HepG2 (cell line): ENCODE results near the gene SLC35F3. TPM values are rescaled to one million over a fixed set of nuclear protein-coding genes. Genes with fewer than 3 reads are reported as not detected.

Source experiments
- ATAC-seq: fragments of 200-7000 bp; cut with Tn5 transposase; 3 replicates; pipeline ENCODE4 v1.9.1; 2020; ENCODE audit warnings: mild to moderate bottlenecking, moderate library complexity
- BruUV-seq: library from RNA; stranded (reverse); fragments of 400-500 nt; replicated peaks from 2 replicates; lab custom pipeline; 2021; lab: Mats Ljungman, UMichigan
- CTCF ChIA-PET: fragments of 300-600 bp; formaldehyde crosslinking; extraction: SDS; loops from one replicate; lab custom pipeline; 2021; ENCODE audit warnings: low total read pairs, inconsistent platforms, low intra/inter-chr PET ratio; lab: Yijun Ruan, JAX
- POLR2A ChIA-PET: fragments of 350-600 bp; sonication (Branson Sonifier 250); formaldehyde crosslinking; loops from one replicate; lab custom pipeline; 2020; ENCODE audit warnings: antibody characterized with exemption, inconsistent platforms; lab: Yijun Ruan, JAX
- DNase-seq: peaks from one replicate; pipeline ENCODE4 v3.0.0-alpha.2; 2015; ENCODE audit warnings: low spot score
- FAIRE-seq: peaks from 3 replicates; lab custom pipeline; 2011; peaks lifted over from hg19 to GRCh38; lab: Jason Lieb, UNC
- H2AFZ ChIP-seq: one replicate; pipeline ENCODE4 v1.6.1; 2011; ENCODE audit warnings: low read length, inconsistent platforms
- H3K27ac ChIP-seq: fragments of 300-600 bp; 3 replicates; pipeline ENCODE4 v1.8.0; 2011; ENCODE audit warnings: mixed run types, mild to moderate bottlenecking, mixed read lengths, low read length, inconsistent platforms; ENCODE audit not compliant: insufficient read depth; ENCODE audit errors: extremely low read length
- H3K27me3 ChIP-seq, 2 experiments: fragments of 200-600 bp in 1 of 2; 2 replicates in 1 of 2; 3 replicates in 1 of 2; pipeline versions ENCODE4 v1.6.0 to v1.8.0; 2011; ENCODE audit warnings: low read length in 2 of 2, mild to moderate bottlenecking in 2 of 2, moderate library complexity in 2 of 2, inconsistent platforms in 1 of 2; ENCODE audit not compliant: insufficient read depth in 2 of 2, control insufficient read depth in 1 of 2
- H3K36me3 ChIP-seq, 2 experiments: fragments of 200-600 bp in 1 of 2; replicated peaks in 1 of 2; 2 replicates in 1 of 2; 3 replicates in 1 of 2; pipeline versions ENCODE4 v1.5.1 to v1.8.0; 2011; ENCODE audit warnings: low read length in 2 of 2, inconsistent platforms in 1 of 2; ENCODE audit not compliant: insufficient read depth in 2 of 2, control insufficient read depth in 1 of 2
- H3K4me1 ChIP-seq: 2 replicates; pipeline ENCODE4 v1.5.1; 2012; ENCODE audit warnings: low read length, inconsistent platforms; ENCODE audit not compliant: insufficient read depth
- H3K4me2 ChIP-seq: 2 replicates; pipeline ENCODE4 v1.6.0; 2011; ENCODE audit warnings: low read depth, low read length, inconsistent platforms
- H3K4me3 ChIP-seq, 3 experiments: fragments of 200-600 bp in 1 of 3; sonication (generic), shearing (Covaris generic) in 1 of 3; replicated peaks in 1 of 3; 2 replicates each; pipeline ENCODE4 v1.5.1; 2011 to 2016; ENCODE audit warnings: low read length in 3 of 3, inconsistent platforms in 2 of 3, low read depth in 2 of 3, mild to moderate bottlenecking in 2 of 3, control low read depth in 1 of 3, mixed read lengths in 1 of 3; ENCODE audit not compliant: insufficient read depth in 1 of 3
- H3K79me2 ChIP-seq: one replicate; pipeline ENCODE4 v1.6.1; 2011; ENCODE audit warnings: low read length, inconsistent platforms; ENCODE audit not compliant: insufficient read depth
- H3K9ac ChIP-seq: 2 replicates; pipeline ENCODE4 v1.6.0; 2011; ENCODE audit warnings: mild to moderate bottlenecking, low read depth, low read length, inconsistent platforms; ENCODE audit not compliant: insufficient read depth
- H3K9me3 ChIP-seq: 2 replicates; pipeline ENCODE4 v1.5.1; 2012; ENCODE audit warnings: mild to moderate bottlenecking, low read length
- H4K20me1 ChIP-seq: 2 replicates; pipeline ENCODE4 v1.6.0; 2011; ENCODE audit warnings: inconsistent platforms, mild to moderate bottlenecking, low read length, moderate library complexity; ENCODE audit not compliant: insufficient read depth
- CHCHD3 ChIP-seq: sonication (generic); formaldehyde crosslinking; IDR thresholded peaks from 2 replicates; pipeline ENCODE4 v1.8.0; 2022; ENCODE audit warnings: mild to moderate bottlenecking, missing genetic modification reagents, moderate library complexity
- NONO ChIP-seq, 2 experiments: fragments of 450-650 bp in 1 of 2; sonication (generic) in 1 of 2; formaldehyde crosslinking in 1 of 2; IDR thresholded peaks in 1 of 2; conservative IDR thresholded peaks in 1 of 2; 2 replicates each; pipeline versions ENCODE4 v1.6.1 to v1.8.0; 2017 to 2022; ENCODE audit warnings: mild to moderate bottlenecking in 1 of 2, missing genetic modification reagents in 1 of 2, moderate library complexity in 1 of 2
- NPAS2 ChIP-seq: sonication (generic); formaldehyde crosslinking; IDR thresholded peaks from 2 replicates; pipeline ENCODE4 v1.8.0; 2022; ENCODE audit warnings: mild to moderate bottlenecking, missing genetic modification reagents, borderline replicate concordance
- POGZ ChIP-seq: sonication (generic); formaldehyde crosslinking; IDR thresholded peaks from 2 replicates; pipeline ENCODE4 v1.4.0; 2020; ENCODE audit warnings: mild to moderate bottlenecking, missing genetic modification reagents
- RAD21 ChIP-seq: fragments of 450-650 bp; formaldehyde crosslinking; IDR thresholded peaks from 2 replicates; pipeline ENCODE4 v1.5.0; 2020; ENCODE audit warnings: mild to moderate bottlenecking
- RBM39 ChIP-seq: fragments of 200-400 bp; formaldehyde crosslinking; IDR thresholded peaks from one replicate; pipeline ENCODE4 v1.6.1; 2018; ENCODE audit warnings: antibody characterized with exemption, mild to moderate bottlenecking, low read depth, low read length; ENCODE audit not compliant: poor library complexity, severe bottlenecking
- SALL1 ChIP-seq: sonication (generic); formaldehyde crosslinking; IDR thresholded peaks from 2 replicates; pipeline ENCODE4 v1.8.0; 2022; ENCODE audit warnings: mild to moderate bottlenecking, missing genetic modification reagents
- TAF15 ChIP-seq: fragments of 200-400 bp; formaldehyde crosslinking; IDR thresholded peaks from one replicate; pipeline ENCODE4 v1.6.1; 2018; ENCODE audit warnings: mild to moderate bottlenecking, low read depth, low read length; ENCODE audit not compliant: poor library complexity, severe bottlenecking
- XRCC5 ChIP-seq: fragments of 200-400 bp; formaldehyde crosslinking; optimal IDR thresholded peaks from 2 replicates; pipeline ENCODE3; 2017; ENCODE audit warnings: mild to moderate bottlenecking, low read length
- ZBTB7B ChIP-seq: sonication (generic); formaldehyde crosslinking; IDR thresholded peaks from 2 replicates; pipeline ENCODE4 v1.4.0; 2020; ENCODE audit warnings: missing genetic modification reagents
- ZNF317 ChIP-seq: sonication (generic); formaldehyde crosslinking; IDR thresholded peaks from 2 replicates; pipeline ENCODE4 v1.5.0; 2020; ENCODE audit warnings: mild to moderate bottlenecking, missing genetic modification reagents
- ZNF543 ChIP-seq: sonication (generic); formaldehyde crosslinking; IDR thresholded peaks from 2 replicates; pipeline ENCODE4 v1.4.0; 2020; ENCODE audit warnings: mild to moderate bottlenecking, missing genetic modification reagents
- ZNF598 ChIP-seq: sonication (generic); formaldehyde crosslinking; IDR thresholded peaks from 2 replicates; pipeline ENCODE4 v1.5.1; 2020; ENCODE audit warnings: mild to moderate bottlenecking, missing genetic modification reagents, borderline replicate concordance
- ZNF746 ChIP-seq: sonication (generic); formaldehyde crosslinking; IDR thresholded peaks from 2 replicates; pipeline ENCODE4 v1.8.0; 2022; ENCODE audit warnings: mild to moderate bottlenecking, missing genetic modification reagents
- WGBS: methylation state at CpG from one replicate; pipeline ENCODE4 v1.1.6; 2017; ENCODE audit warnings: low lambda C conversion rate; 5-methylcytosine and 5-hydroxymethylcytosine counted together
- in situ Hi-C: cut with HindIII; loops from 2 replicates; pipeline ENCODE4 v1.10.0; 2017; ENCODE audit warnings: low pct_unique_long_range_greater_than_20kb; ENCODE audit not compliant: extremely low pct_ligation_motif_present
- intact Hi-C: fragments of 100-400 bp; cut with micrococcal nuclease; formaldehyde crosslinking; loops from one replicate; pipeline ENCODE4 v1.10.0; 2022; ENCODE audit not compliant: unreplicated experiment
- polyA plus RNA-seq, 8 experiments: library from polyadenylated mRNA; depleted of rRNA in 3 of 8; stranded (reverse) in 7 of 8; unstranded in 1 of 8; fragments of >200 nt; fragmentation: Illumina TruSeq in 4 of 8; extraction: Trizol in 4 of 8; gene quantifications; 2 replicates each; pipeline versions ENCODE4 v1.2.1 to v1.2.3, GENCODE V29; 2011 to 2016; ENCODE audit warnings: low read depth in 4 of 8, missing spikeins in 1 of 8, mixed read lengths in 1 of 8; ENCODE audit not compliant: insufficient read depth in 1 of 8
- total RNA-seq, 5 experiments: library from RNA; depleted of rRNA; stranded (reverse); fragments of >200 nt; fragmentation: Illumina TruSeq; extraction: Trizol; gene quantifications; 2 replicates each; pipeline ENCODE4 v1.2.3, GENCODE V29; 2016; ENCODE audit warnings: low read depth in 1 of 5
- TF ChIP-seq, protein P1 (sequence below): fragments of 450-650 bp; IDR thresholded peaks from 2 replicates; pipeline ENCODE4 v1.6.1; 2017
- TF ChIP-seq, protein P2 (sequence below): sonication (generic); formaldehyde crosslinking; IDR thresholded peaks from 2 replicates; pipeline ENCODE4 v1.4.0; 2020; ENCODE audit warnings: missing genetic modification reagents
- TF ChIP-seq, protein P3 (sequence below), 2 experiments: sonication (generic) in 1 of 2; formaldehyde crosslinking in 1 of 2; IDR thresholded peaks; 2 replicates each; pipeline versions ENCODE4 v1.5.1 to v1.6.1; 2011 to 2020; ENCODE audit warnings: borderline replicate concordance in 1 of 2, low read depth in 1 of 2, low read length in 1 of 2, mild to moderate bottlenecking in 1 of 2, missing genetic modification reagents in 1 of 2, moderate library complexity in 1 of 2

Gene SLC35F3
- total and polyA plus RNA-seq, 2 of the 13 experiments (the other 11 are each of a cell fraction or from before 2014, with no cell fraction given): not detected

- TF ChIP-seq, protein P1, sequence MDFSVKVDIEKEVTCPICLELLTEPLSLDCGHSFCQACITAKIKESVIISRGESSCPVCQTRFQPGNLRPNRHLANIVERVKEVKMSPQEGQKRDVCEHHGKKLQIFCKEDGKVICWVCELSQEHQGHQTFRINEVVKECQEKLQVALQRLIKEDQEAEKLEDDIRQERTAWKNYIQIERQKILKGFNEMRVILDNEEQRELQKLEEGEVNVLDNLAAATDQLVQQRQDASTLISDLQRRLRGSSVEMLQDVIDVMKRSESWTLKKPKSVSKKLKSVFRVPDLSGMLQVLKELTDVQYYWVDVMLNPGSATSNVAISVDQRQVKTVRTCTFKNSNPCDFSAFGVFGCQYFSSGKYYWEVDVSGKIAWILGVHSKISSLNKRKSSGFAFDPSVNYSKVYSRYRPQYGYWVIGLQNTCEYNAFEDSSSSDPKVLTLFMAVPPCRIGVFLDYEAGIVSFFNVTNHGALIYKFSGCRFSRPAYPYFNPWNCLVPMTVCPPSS: no peak
- TF ChIP-seq RBM39: no peak
- TF ChIP-seq CHCHD3 (CRISPR knock-in tag): no peak
- TF ChIP-seq NPAS2 (CRISPR knock-in tag): no peak
- TF ChIP-seq, protein P2, sequence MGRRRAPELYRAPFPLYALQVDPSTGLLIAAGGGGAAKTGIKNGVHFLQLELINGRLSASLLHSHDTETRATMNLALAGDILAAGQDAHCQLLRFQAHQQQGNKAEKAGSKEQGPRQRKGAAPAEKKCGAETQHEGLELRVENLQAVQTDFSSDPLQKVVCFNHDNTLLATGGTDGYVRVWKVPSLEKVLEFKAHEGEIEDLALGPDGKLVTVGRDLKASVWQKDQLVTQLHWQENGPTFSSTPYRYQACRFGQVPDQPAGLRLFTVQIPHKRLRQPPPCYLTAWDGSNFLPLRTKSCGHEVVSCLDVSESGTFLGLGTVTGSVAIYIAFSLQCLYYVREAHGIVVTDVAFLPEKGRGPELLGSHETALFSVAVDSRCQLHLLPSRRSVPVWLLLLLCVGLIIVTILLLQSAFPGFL (CRISPR knock-in tag): no peak
- no peak for TF ChIP-seq TAF15
- TF ChIP-seq ZNF746 (CRISPR knock-in tag): no peak
These were observed 219.4 kb downstream of the SLC35F3 start (continued) for GRCh38 chr1:234123867-234124266.

- intact Hi-C loops: loop anchor here (1.0 kb wide), 1 partner anchor 185 kb away; no protein-coding TSS in a partner anchor
- BruUV-seq: no TSS peak
- ChIA-PET CTCF (no interaction called here), POLR2A (interaction anchor here (1.5 kb wide), 1 partner anchor 189 kb away, joined by 3 read pairs; no protein-coding TSS in a partner anchor)
- no peaks in the 10 kb centered on the region for H3K36me3 ChIP-seq
- FAIRE-seq: peak; percentile 67
- peak overlapping the region; percentile 38; the same call in 1 of the 2 replicates for H3K4me2 ChIP-seq
- DNase-seq: peak; percentile 59
- in situ Hi-C loops: loop anchor here (25.0 kb wide), 1 partner anchor 187 kb away; no protein-coding TSS in a partner anchor
- H3K9me3 ChIP-seq: no peaks in the 10 kb centered on the region
- 4% methylated on average over 10 of the region's 11 CpGs for WGBS
- no peaks in the 10 kb centered on the region for H4K20me1 ChIP-seq
- H3K4me1 ChIP-seq: no peaks in the 10 kb centered on the region
- peaks cover 0 to 4% of the 10 kb centered on the region in 2 experiments; a peak in 1 of 5 replicates for H3K27me3 ChIP-seq
- no peak overlapping the region for H3K27ac ChIP-seq
- no peaks in the 10 kb centered on the region for H3K79me2 ChIP-seq
- no peak overlapping the region for H2AFZ ChIP-seq
- ATAC-seq: peak; percentile 99
- H3K4me3 ChIP-seq: no peak overlapping the region; a peak in 1 of 6 replicates
- H3K9ac ChIP-seq: no peak overlapping the region
- no peak for TF ChIP-seq ZNF598 (CRISPR knock-in tag)
- 0 out of 2 replicates have a peak, but pooled peaks have one; percentile 37 for TF ChIP-seq POGZ (CRISPR knock-in tag)
- TF ChIP-seq NONO (IDR thresholded peaks at IDR 0.05): no peak
- TF ChIP-seq NONO (CRISPR knock-in tag; conservative IDR thresholded peaks at IDR 0.05): 0 out of 2 replicates have a peak, but pooled peaks have one; percentile 48
- TF ChIP-seq ZNF543 (CRISPR knock-in tag): no peak
- peak; percentile 53; the same call in 1 of the 2 replicates for TF ChIP-seq RAD21 (CRISPR knock-in tag)
- peak; percentile 33; the same call in 1 of the 2 replicates for TF ChIP-seq SALL1 (CRISPR knock-in tag)
- TF ChIP-seq ZNF317 (CRISPR knock-in tag): 0 out of 2 replicates have a peak, but pooled peaks have one; percentile 32
- peak; percentile 56 for TF ChIP-seq XRCC5
- TF ChIP-seq ZBTB7B: peak; percentile 52; the same call in 1 of the 2 replicates
- TF ChIP-seq, protein P3, sequence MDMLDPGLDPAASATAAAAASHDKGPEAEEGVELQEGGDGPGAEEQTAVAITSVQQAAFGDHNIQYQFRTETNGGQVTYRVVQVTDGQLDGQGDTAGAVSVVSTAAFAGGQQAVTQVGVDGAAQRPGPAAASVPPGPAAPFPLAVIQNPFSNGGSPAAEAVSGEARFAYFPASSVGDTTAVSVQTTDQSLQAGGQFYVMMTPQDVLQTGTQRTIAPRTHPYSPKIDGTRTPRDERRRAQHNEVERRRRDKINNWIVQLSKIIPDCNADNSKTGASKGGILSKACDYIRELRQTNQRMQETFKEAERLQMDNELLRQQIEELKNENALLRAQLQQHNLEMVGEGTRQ (IDR thresholded peaks at IDR 0.05; ENCODE audit: low read depth, low read length): 0 out of 2 replicates have a peak, but pooled peaks have one; percentile 2
- TF ChIP-seq, protein P3 (CRISPR knock-in tag; IDR thresholded peaks at IDR 0.05; ENCODE audit: borderline replicate concordance): peak; percentile 77; the same call in 1 of the 2 replicates
These were observed 220.8 kb downstream of the SLC35F3 start for GRCh38 chr1:234125283-234125682.
